HL-60 (cell line): ENCODE data around the gene FBXL5.

Source experiments
- DNase-seq, 2 experiments: peaks; one replicate each; pipeline ENCODE4 v3.0.0-alpha.2; 2010 to 2020; ENCODE audit warnings: low read depth in 1 of 2, low spot score in 1 of 2
- H3K27ac ChIP-seq: fragments of 250-450 bp; sonication (Bioruptor Pico); replicated peaks from 2 replicates; pipeline ENCODE4 v1.5.1; 2020; ENCODE audit warnings: mild to moderate bottlenecking, moderate library complexity
- H3K27me3 ChIP-seq: fragments of 250-450 bp; sonication (Bioruptor Pico); 2 replicates; pipeline ENCODE4 v1.5.1; 2021; ENCODE audit warnings: mild to moderate bottlenecking, moderate library complexity; ENCODE audit not compliant: insufficient read depth, poor library complexity, severe bottlenecking
- H3K4me3 ChIP-seq: replicated peaks from 2 replicates; pipeline ENCODE4 v1.5.1; 2011; ENCODE audit warnings: mild to moderate bottlenecking, control low read depth, low read length; ENCODE audit not compliant: insufficient read depth
- CTCF ChIP-seq: IDR thresholded peaks from one replicate; pipeline ENCODE4 v1.5.1; 2011; ENCODE audit warnings: low read length, control low read depth, inconsistent platforms; ENCODE audit not compliant: insufficient read depth
- GABPA ChIP-seq: IDR thresholded peaks from 2 replicates; pipeline ENCODE4 v1.6.1; 2012; ENCODE audit warnings: low read depth
- POLR2AphosphoS5 ChIP-seq: IDR thresholded peaks from 2 replicates; pipeline ENCODE4 v1.6.1; 2012; ENCODE audit warnings: low read depth
- REST ChIP-seq: IDR thresholded peaks from 2 replicates; pipeline ENCODE4 v1.6.1; 2012; ENCODE audit warnings: low read depth; ENCODE audit not compliant: insufficient replicate concordance
- SPI1 ChIP-seq: IDR thresholded peaks from 2 replicates; pipeline ENCODE4 v1.6.1; 2012; ENCODE audit warnings: low read depth, mild to moderate bottlenecking, borderline replicate concordance

FBXL5 gene

GRCh38 chr4:15605537-15605936 is 49.6 kb downstream of the FBXL5 start:
- Histone ChIP-seq H3K27ac (no peak overlapping the region), H3K27me3 (no peaks in the 10 kb centered on the region), H3K4me3 (no peak overlapping the region)
- DNase-seq, result no peak
- TF ChIP-seq SPI1 (no peak), CTCF (no peak), POLR2AphosphoS5 (no peak), GABPA (no peak), REST (no peak)

GRCh38 chr4:15601862-15602261 is 53.3 kb downstream of the FBXL5 start:
- TF ChIP-seq CTCF (no peak), GABPA (no peak), POLR2AphosphoS5 (no peak), SPI1 (no peak), REST (no peak)

GRCh38 chr4:15600176-15600575 is 55.0 kb downstream of the FBXL5 start:
- no peak for DNase-seq
- Histone ChIP-seq H3K27ac (no peak overlapping the region), H3K4me3 (no peak overlapping the region), H3K27me3 (no peaks in the 10 kb centered on the region)
- TF ChIP-seq POLR2AphosphoS5, result no peak
- no peak for TF ChIP-seq SPI1
- TF ChIP-seq GABPA, result no peak
- no peak for TF ChIP-seq REST
- no peak for TF ChIP-seq CTCF

More at GRCh38 chr4:15601862-15602261, 53.3 kb downstream of the FBXL5 start:
- no peak overlapping the region for H3K27ac ChIP-seq
- no peaks in the 10 kb centered on the region for H3K27me3 ChIP-seq
- DNase-seq, result no peak
- H3K4me3 ChIP-seq, result no peak overlapping the region
